Measurements from ENCODE around the gene COL11A2. TPM values are rescaled to one million over a fixed set of nuclear protein-coding genes. Genes with fewer than 3 reads are reported as not detected.

COL11A2 gene
- total RNA-seq = 6.9 TPM

GRCh38 chr6:33192105-33192646, at the start of gene COL11A2:
Gene COL11A2 (minus strand): TSS chr6:33192467. CDS start chr6:33192240, 227 bp downstream.

DNA sequence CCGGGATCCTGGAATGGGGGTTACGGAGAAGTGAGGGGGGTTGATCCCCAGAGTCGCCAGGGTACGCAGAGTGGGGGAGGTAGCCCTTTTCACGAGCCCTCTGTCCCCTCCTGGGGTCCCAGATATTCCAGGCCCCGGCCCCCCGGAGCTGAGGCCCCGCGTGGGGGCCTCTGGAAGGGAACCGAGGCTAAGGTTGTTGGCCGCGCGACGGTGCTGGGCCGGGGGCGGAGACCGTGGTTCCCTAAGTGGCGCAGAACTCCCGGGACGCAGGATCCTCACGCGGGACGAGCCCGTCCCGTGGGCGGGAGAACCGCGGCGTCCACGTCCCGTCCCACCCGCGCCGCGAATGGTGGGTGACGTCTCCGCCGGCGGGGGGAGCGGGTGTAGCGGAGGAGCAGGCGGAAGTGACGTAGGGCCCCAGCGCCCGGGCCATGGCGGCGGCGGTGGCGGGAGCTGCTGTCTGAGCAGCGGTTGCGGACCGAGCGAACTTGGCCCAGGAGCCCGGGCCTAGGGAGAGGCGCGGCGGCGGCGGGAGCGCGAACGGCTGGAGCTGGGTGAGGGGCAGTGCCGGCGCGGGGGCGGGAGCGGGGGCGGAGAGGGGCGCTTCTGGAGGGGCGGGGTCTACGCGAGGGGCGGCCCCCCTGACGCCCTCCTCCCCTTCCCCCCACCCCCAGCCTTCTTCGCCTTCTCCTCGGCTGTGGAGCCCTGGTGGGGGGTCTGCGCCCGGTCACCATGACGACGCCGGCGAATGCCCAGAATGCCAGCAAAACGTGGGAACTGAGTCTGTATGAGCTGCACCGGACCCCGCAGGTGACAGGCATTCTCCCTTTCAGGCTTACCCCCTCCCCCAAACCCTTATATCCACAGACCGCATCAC, 16.1 kb upstream of the COL11A2 start, which contains the start of gene RING1:
RING1 (plus strand) TSS at position 410 of the 877 bp plus-strand sequence; CDS start at position 733, 323 bp downstream.

DNA sequence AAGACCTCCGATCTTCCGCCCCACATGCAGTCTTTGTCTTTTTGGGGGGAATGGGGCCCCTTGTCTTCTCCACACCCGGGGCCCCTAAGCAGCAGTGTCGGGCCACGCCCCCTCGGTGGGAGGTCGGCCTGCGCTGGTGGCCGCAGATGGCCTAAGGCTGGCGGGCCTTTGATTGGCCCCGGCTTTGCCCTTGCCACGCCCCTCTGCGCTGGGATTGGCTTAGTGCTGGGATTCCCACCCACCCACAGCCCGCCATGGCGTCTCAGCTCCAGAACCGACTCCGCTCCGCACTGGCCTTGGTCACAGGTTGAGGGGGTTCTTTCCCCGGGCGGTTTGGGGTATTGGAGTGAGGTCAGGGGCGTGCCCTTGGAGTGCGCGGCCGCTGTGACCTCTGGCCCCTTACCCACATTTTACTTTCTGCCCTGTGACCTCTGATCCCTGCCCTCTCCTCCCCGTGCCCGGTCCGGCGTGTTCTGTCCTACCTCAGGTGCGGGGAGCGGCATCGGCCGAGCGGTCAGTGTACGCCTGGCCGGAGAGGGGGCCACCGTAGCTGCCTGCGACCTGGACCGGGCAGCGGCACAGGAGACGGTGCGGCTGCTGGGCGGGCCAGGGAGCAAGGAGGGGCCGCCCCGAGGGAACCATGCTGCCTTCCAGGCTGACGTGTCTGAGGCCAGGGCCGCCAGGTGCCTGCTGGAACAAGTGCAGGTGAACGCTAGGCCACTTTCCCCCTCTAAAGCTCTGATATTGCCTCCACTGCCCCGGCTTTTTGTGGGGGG, 12.3 kb upstream of the COL11A2 start, which contains the start of gene HSD17B8:
HSD17B8 (plus strand) TSS at position 241 of the 776 bp plus-strand sequence; CDS start at position 255, 14 bp downstream.

DNA sequence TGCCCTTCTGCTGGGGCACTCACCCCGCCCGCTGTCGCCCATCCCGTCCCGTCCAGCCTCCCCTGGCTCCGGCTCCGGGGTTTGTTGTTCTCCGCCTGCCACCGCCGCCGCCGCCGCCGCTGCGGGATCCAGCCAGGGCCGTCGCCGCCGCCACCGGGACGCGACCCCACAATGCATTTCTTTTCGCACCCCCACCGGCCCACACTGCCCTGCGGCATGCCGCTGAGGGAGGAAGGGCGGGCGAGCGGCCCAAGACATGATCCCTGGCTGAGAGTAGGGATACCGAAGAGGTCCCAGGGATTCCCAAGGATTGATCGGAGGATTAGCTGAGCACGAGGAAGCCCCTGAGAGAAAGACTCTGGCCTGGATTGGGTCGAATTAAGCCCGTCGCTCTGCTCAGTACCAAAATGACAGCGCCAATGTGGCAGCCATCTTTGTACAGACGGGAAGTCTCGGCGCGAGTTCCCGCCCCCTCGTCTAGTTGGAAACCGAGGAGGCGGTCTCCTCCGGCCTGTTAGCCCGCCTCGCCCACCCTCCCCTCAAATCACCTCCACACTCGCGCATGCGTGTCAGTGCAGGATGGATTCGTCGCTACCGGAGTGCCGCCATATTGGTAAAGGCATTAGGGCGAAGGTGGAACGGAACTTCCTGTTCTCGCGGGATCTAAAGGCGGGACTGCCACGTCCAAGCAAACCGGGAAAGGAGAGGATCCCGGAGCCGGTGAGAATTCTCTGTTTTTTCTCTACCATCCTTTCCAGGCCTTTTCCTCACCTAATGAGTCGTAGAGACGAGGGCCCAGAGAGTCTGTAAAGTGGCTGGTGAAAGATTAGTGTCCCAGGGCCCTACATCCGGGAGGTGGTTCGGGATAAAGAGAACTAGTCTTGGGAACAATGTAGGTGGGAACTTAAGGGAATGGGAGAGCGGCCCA, 8.2 kb upstream of the COL11A2 start, which contains the start of the genes RXRB and SLC39A7:
RXRB (minus strand) TSS at position 447 of the 928 bp plus-strand sequence; CDS start at position 258, 189 bp downstream.
SLC39A7 (plus strand) TSS at position 649 of the 928 bp plus-strand sequence. CDS start 379 bp downstream, outside the sequence.

Small RNA genes within 50 kb of the gene (small RNA-seq; reads per million reads assigned to genes)
- gene MIR219A1 (ENCODE audit: low replicate concordance) (1.2 reads per million, percentile 85 among the genes with 10 or more reads in this experiment), gene RNY4P10 (ENCODE audit: low replicate concordance) (not detected)

Other genes with a start within 250 kb of the COL11A2 start
- gene HLA-DMA, start 239.4 kb downstream of the COL11A2 start, total RNA-seq = 19.7 TPM
- 122 TPM for gene BRD2, start 223.9 kb downstream of the COL11A2 start, total RNA-seq
- 11.0 TPM for gene HLA-DOA, start 182.9 kb downstream of the COL11A2 start, total RNA-seq
- 36.2 TPM for gene HLA-DPA1, start 118.8 kb downstream of the COL11A2 start, total RNA-seq
- gene HLA-DPB1, start 116.5 kb downstream of the COL11A2 start, total RNA-seq = 26.6 TPM
- 33.6 TPM for gene RXRB, start 8.2 kb upstream of the COL11A2 start, total RNA-seq
- gene SLC39A7, start 8.4 kb upstream of the COL11A2 start, total RNA-seq = 60.0 TPM
- gene HSD17B8, start 12.2 kb upstream of the COL11A2 start, total RNA-seq = 21.0 TPM
- 39.8 TPM for gene RING1, start 16.0 kb upstream of the COL11A2 start, total RNA-seq
- 54.4 TPM for gene VPS52, start 79.4 kb upstream of the COL11A2 start, total RNA-seq
- gene RPS18, start 79.6 kb upstream of the COL11A2 start, total RNA-seq = 3,162 TPM
- gene B3GALT4, start 84.7 kb upstream of the COL11A2 start, total RNA-seq = 7.9 TPM
- gene WDR46, start 96.8 kb upstream of the COL11A2 start, total RNA-seq = 49.3 TPM
- gene PFDN6, start 97.1 kb upstream of the COL11A2 start, total RNA-seq = 22.1 TPM
- 72.4 TPM for gene RGL2, start 106.5 kb upstream of the COL11A2 start, total RNA-seq
- gene TAPBP, start 121.6 kb upstream of the COL11A2 start, total RNA-seq = 81.6 TPM
- gene ZBTB22, start 125.3 kb upstream of the COL11A2 start, total RNA-seq = 24.2 TPM
- gene DAXX, start 130.5 kb upstream of the COL11A2 start, total RNA-seq = 28.7 TPM
- gene KIFC1, start 199.4 kb upstream of the COL11A2 start, total RNA-seq = 17.9 TPM
- gene PHF1, start 218.5 kb upstream of the COL11A2 start, total RNA-seq = 27.0 TPM
- gene CUTA, start 225.6 kb upstream of the COL11A2 start, total RNA-seq = 106 TPM
- gene SYNGAP1, start 227.6 kb upstream of the COL11A2 start, total RNA-seq = 14.3 TPM

Data from metanephros (tissue), 2 donors.